ENCODE measurements around the gene CYP2C18.
"Not testable (repeated sequence)": the region's sequence is repeated elsewhere in the genome, so short reads cannot be mapped to it uniquely, and the experiment has no call there.

The CYP2C18 gene

DNA sequence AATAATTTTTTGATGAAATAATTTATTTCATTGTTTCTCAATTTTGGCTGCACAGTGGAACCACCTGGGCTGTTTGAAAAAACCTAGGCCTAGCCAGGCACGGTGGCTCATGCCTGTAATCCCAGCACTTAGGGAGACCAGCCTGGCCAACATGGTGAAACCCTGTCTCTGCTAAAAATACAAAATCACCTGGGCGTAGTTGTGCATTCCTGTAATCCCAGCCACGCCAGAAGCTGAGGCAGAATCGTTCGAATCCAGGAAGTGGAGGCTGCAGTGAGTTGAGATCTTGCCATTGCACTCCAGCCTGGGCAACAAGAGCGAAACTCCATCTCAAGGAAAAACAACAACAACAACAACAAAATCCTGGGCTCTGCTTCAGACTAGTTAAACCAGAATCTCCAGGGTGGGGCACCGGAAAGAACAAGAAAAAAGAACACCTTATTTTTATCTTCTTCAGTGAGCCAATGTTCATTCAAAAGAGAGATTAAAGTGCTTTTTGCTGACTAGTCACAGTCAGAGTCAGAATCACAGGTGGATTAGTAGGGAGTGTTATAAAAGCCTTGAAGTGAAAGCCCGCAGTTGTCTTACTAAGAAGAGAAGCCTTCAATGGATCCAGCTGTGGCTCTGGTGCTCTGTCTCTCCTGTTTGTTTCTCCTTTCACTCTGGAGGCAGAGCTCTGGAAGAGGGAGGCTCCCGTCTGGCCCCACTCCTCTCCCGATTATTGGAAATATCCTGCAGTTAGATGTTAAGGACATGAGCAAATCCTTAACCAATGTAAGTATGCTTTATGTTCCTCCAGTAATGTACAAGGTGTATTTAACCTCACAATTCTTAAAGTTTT lies at the start of gene CYP2C18:
TSS of gene CYP2C18 (plus strand) at position 516 of the 841 bp plus-strand sequence. CDS start at position 607, 91 bp downstream.
- no peak for DNase-seq

DNA sequence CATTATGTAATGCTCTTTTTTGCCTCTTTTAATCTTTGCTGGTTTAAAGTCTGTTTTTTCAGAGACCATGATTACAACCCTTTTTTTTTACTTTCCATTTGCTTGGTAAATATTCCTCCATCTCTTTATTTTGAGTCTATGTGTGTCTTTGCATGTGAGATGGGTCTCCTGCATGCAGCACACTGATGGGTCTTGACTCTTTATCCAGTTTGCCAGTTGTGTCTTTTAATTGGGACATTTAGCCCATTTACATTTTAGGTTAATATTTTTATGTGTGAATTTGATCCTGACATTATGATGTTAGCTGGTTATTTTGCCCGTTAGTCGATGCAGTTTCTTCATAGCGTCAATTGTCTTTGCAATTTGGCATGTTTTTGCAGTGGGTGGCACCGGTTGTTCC lies 45.4 kb upstream of the CYP2C18 start:
- DNase-seq = not testable (repeated sequence)

GRCh38 chr10:94639902-94640301 lies 43.6 kb upstream of the CYP2C18 start:
- DNase-seq = no peak

- no peak for DNase-seq
These were observed 43.0 kb upstream of the CYP2C18 start for GRCh38 chr10:94640562-94640961.

GRCh38 chr10:94641480-94641879 lies 42.0 kb upstream of the CYP2C18 start:
- no peak for DNase-seq

DNA sequence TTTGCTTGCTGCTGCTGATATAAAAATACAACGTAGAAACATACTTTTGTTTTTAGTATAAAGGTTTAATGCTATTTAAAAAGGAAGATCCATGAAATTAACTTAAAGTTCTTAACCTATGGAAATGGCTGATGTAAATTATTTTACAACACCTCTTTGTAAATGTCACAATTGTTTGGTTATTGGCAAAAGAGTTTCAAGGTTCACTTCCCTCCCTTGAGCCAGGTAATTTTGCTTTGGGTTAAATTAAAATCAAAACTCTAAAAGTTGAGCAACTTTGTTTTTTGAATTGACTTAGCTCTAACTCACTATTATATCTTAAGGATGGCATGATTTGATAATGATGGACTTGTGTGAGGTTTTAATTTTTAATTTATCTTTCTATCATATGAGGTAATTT lies 39.2 kb upstream of the CYP2C18 start:
- no peak for DNase-seq

GRCh38 chr10:94645285-94645684 lies 38.2 kb upstream of the CYP2C18 start:
- no peak for DNase-seq

DNA sequence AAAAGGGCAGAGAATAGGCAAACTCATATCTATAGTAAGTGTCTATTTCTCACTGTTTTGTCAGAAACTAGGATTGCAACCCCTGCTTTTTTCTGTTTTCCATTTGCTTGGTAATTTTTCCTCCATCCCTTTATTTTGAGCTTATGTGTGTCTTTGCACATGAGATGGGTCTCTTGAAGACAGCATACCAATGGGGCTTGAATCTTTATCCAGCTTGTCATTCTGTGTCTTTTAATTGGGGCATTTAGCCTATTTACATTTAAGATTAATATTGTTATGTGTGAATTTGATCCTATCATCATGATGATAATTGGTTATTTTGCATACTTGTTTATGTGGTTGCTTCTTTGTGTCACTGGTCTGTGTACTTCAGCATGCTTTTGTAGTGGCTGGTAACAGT lies 28.3 kb upstream of the CYP2C18 start:
- DNase-seq = not testable (repeated sequence)

DNA sequence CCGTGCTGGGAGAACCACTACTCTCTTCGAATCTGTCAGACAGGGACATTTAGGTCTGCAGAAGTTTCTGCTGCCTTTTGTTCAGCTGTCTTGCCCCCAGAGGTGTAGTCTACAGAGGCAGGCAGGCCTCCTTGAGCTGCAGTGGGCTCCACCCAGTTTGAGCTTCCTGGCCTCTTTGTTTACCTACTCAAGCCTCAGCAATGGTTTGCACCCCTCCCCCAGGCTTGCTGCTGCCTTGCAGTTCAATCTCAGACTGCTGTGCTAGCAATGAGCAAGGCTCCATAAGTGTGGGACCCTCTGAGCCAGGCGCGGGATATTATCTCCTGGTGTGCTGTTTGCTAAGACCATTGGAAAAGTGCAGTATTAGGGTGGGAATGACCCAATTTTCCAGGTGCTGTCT lies 20.5 kb upstream of the CYP2C18 start:
- not testable (repeated sequence) for DNase-seq

- no peak for DNase-seq
These were observed 17.0 kb upstream of the CYP2C18 start for GRCh38 chr10:94666391-94667102.

- DNase-seq = no peak
These were observed 9.8 kb upstream of the CYP2C18 start for GRCh38 chr10:94673614-94674321.

DNA sequence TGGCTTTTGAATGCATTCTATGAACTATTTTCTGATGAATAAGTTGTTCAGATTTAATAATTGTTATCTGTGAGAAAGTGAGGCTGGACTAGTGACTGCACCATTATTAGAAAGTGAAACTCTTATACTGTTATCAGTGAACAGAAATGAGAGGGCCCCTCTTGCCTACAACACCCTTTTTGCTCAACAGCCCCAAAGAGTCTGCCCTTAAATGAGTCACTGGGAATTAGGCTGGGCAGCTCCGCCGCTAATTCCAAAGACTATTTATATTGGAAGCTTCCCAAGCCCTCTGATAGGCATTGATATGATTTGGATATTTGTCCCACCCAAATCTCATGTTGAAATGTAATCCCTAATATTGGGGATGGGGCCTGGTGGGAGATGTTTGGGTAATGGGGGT lies 7.0 kb upstream of the CYP2C18 start:
- DNase-seq = no peak

DNA sequence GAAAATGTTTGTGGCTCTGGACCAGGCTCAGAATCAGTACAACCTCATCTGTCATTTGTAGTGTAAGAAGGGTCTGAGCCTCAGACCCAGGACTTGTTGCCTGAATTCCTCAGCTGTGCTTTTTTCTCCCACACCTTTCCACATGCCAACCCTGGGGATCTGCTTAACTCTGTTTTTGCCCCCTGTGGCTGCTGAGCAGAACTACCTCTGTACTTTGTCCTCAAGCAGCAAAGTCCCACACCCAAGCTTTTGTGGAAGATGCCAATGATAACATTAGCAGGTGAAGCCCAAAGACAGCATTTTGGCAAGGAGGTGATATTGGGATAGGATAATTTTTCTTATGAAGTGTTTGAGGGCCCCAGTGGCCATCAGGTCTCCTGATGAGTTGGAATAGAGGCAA lies 5.8 kb upstream of the CYP2C18 start:
- no peak for DNase-seq

- DNase-seq = no peak
These were observed 5.1 kb upstream of the CYP2C18 start for GRCh38 chr10:94678475-94678874.

DNA sequence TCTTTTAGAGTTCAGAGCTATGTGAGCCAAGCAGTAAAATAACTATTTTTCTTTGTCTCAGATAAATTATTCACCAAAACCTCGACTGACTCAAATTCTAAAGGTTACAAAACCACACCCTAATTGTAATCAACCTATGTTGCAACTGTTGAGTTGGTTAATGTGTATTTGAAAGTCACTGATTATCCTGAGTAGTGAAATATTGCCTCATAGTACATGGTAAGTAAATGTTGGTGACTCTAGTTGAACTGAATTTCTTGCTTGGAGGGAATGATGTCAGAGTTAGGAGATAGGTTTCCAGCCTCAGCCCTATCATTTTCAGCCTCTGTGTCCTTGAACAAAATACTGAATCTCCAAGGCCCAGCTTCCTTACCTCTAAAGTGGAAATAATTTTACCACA lies 3.0 kb upstream of the CYP2C18 start:
- no peak for DNase-seq

DNA sequence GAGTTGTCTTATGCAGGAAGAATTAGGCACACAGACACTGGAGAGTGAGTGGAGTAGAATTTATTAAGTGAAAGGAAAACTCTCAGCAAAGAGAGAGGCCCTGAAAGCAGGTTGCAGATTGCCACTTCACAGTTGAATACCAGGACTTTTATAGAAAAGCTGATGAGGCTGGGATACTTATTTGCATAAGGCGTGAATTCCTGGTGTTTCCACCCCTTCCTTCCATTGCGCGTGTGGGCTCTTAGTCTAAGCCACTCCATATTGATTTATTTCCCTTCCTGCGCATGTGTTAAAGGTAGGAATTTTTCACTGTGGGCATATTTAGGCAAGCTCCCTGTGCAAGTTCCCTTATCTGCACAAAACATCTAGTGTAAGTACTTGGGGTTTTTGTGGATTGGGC lies 893 bp upstream of the CYP2C18 start:
- DNase-seq = peak; percentile 21

GRCh38 chr10:94687625-94688248 lies 4.2 kb downstream of the CYP2C18 start:
- DNase-seq = no peak

- DNase-seq = no peak
These were observed 22.6 kb downstream of the CYP2C18 start for GRCh38 chr10:94706089-94706488.

GRCh38 chr10:94710578-94710977 lies 27.0 kb downstream of the CYP2C18 start:
- DNase-seq = no peak

- no peak for DNase-seq
These were observed 42.3 kb downstream of the CYP2C18 start for GRCh38 chr10:94725871-94726270.

DNA sequence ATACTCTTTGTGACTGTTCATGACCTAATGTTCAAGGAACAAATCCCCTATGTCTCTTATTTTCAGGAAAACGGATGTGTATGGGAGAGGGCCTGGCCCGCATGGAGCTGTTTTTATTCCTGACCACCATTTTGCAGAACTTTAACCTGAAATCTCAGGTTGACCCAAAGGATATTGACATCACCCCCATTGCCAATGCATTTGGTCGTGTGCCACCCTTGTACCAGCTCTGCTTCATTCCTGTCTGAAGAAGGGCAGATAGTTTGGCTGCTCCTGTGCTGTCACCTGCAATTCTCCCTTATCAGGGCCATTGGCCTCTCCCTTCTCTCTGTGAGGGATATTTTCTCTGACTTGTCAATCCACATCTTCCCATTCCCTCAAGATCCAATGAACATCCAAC lies 51.7 kb downstream of the CYP2C18 start:
- no peak for DNase-seq

DNA sequence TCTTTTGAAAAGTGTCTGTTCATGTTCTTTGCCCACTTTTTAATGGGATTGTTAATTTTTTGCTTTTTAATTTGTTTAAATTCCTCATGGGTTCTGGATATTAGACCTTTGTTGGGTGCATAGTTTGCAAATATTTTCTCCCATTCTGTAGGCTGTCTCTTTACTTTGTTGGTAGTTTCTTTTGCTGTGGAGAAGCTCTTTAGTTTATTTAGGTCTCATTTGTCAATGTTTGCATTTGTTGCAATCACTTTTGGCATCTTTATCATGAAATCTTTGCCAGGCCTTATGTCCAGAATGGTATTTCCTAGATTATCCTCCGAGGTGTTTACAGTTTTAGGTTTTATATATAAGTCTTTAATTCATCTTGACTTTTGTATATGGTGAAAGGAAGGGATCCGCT lies 55.1 kb downstream of the CYP2C18 start:
- no peak for DNase-seq

- DNase-seq = no peak
These were observed 63.6 kb downstream of the CYP2C18 start for GRCh38 chr10:94747137-94747536.
